HG03457 (cell line): ENCODE results near the gene SMO.
A peak's percentile ranks its signal among the peaks of the same experiment; 100 is the strongest.
"Not testable (repeated sequence)": the region's sequence is repeated elsewhere in the genome, so short reads cannot be mapped to it uniquely, and the experiment has no call there.

Experiments used
- ATAC-seq: cut with Tn5 transposase; IDR thresholded peaks from one replicate; pipeline ENCODE4 v1.9.1; 2021; ENCODE audit warnings: moderate number of reproducible peaks; ENCODE audit not compliant: unreplicated experiment

SMO gene

GRCh38 chr7:129205987-129206785 is 17.8 kb downstream of the SMO start:
- no peak for ATAC-seq

GRCh38 chr7:129208667-129209066 is 20.2 kb downstream of the SMO start:
- no peak for ATAC-seq

DNA sequence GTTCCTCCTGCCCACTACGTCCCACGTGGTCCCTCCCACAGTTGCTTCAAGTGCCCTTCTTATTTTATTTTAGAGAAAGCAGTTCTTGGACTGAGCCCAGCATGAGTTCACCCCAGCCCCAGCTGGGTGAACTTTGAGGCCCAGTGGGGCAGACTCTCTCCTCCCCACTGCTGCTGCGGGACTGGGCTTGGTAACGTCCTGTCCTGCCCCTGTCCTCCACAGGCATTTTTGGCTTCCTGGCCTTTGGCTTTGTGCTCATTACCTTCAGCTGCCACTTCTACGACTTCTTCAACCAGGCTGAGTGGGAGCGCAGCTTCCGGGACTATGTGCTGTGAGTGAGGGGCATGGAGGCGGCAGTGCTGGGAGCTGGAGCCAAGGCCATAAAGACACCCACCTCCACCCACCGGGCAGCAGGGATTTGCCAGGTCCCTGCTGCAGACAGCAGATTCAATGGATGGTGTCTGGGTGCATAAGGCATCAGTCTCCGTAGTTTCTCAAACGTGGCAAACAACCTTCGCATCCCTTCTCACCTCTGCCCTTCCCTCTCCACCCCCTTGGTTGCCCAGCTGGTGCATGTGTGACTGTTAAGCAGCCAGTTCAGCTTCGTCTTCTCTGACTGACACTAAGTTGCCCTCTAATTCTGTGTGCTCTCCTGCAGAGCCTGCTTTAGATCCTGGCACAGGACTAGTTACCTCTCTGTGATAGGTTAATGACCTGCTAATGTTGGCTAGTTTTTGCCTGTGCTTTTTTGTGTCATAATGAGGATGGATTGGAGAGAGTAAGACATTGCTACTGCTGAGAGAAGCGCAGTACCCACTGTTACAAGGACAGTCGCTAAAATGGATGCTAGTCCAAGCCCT is 20.9 kb downstream of the SMO start:
- ATAC-seq = no peak

- no peak for ATAC-seq
Observed at GRCh38 chr7:129210256-129210988, 22.0 kb downstream of the SMO start.

GRCh38 chr7:129210989-129211312 is 22.5 kb downstream of the SMO start:
- ATAC-seq = no peak

DNA sequence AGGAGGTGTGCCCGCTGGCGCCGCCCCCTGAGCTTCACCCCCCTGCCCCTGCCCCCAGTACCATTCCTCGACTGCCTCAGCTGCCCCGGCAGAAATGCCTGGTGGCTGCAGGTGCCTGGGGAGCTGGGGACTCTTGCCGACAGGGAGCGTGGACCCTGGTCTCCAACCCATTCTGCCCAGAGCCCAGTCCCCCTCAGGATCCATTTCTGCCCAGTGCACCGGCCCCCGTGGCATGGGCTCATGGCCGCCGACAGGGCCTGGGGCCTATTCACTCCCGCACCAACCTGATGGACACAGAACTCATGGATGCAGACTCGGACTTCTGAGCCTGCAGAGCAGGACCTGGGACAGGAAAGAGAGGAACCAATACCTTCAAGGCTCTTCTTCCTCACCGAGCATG is 23.7 kb downstream of the SMO start:
- ATAC-seq = no peak

- ATAC-seq = no peak
Observed at GRCh38 chr7:129212596-129212995, 24.2 kb downstream of the SMO start.

GRCh38 chr7:129213828-129214227 is 25.4 kb downstream of the SMO start:
- ATAC-seq = no peak

- ATAC-seq = not testable (repeated sequence)
Observed at GRCh38 chr7:129215691-129216090, 27.3 kb downstream of the SMO start.

DNA sequence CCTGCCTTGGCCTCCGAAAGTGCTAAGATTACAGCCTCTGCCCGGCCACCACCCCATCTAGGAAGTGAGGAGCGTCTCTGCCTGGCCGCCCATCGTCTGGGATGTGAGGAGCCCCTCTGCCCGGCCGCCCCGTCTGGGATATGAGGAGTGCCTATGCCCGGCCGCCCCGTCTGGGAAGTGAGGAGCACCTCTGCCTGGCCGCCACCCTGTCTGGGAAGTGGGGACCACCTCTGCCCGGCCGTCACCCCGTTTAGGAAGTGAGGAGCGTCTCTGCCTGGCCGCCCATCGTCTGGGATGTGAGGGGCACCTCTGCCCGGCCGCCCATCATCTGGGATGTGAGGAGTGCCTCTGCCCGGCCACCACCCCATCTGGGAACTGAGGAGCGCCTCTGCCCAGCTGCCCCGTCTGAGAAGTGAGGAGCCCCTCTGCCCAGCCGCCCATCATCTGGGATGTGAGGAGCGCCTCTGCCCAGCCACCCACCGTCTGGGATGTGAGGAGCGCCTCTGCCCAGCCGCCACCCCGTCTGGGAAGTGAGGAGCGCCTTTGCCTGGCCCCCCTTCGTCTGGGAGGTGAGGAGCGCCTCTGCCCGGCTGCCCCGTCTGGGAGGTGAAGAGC is 27.8 kb downstream of the SMO start:
- ATAC-seq = not testable (repeated sequence)

GRCh38 chr7:129216821-129217416 is 28.5 kb downstream of the SMO start:
- ATAC-seq = not testable (repeated sequence)

GRCh38 chr7:129218514-129219062 is 30.2 kb downstream of the SMO start:
- ATAC-seq = no peak

DNA sequence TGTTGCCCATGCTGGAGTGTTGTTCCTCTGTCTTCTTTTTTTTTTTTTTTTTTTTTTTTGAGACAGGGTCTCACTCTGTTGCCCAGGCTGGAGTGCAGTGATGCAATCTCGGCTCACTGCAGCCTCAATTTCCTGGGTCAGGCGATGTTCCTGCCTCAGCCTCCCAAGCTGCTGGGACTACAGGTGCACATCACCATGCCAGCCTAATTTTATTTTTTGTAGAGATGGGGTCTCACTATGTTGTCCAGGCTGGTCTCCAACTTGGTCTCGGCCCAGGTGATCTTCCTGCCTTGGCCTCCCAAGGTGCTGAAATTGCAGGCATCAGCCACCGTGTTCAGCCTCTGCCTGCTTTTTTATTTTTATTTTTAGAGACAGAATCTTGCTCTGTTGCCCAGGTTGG is 30.7 kb downstream of the SMO start:
- ATAC-seq = not testable (repeated sequence)

DNA sequence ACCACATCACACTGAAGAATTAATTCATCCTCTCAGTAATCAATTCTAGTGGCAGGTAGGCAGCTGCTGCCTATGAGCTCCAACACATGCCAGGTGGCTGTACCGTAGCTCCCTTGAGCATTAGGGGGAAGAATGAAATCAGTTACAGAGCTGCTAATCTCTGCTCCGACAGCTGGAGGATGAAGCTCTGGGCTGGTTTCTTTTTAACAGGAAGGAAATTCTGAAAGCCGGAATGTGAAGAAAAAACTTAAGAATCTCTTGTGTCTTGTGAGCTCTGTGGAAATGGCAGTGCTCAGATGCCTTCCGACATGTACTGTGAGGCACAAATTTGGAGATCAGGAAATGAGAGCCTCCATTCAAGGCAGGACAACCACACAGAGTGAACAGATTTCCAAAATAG is 33.6 kb downstream of the SMO start:
- ATAC-seq = no peak

- ATAC-seq = peak; percentile 79
Observed at GRCh38 chr7:129224251-129225205, 36.1 kb downstream of the SMO start, which contains the start of gene AHCYL2. Gene AHCYL2, plus strand, starts transcription at chr7:129225030.

DNA sequence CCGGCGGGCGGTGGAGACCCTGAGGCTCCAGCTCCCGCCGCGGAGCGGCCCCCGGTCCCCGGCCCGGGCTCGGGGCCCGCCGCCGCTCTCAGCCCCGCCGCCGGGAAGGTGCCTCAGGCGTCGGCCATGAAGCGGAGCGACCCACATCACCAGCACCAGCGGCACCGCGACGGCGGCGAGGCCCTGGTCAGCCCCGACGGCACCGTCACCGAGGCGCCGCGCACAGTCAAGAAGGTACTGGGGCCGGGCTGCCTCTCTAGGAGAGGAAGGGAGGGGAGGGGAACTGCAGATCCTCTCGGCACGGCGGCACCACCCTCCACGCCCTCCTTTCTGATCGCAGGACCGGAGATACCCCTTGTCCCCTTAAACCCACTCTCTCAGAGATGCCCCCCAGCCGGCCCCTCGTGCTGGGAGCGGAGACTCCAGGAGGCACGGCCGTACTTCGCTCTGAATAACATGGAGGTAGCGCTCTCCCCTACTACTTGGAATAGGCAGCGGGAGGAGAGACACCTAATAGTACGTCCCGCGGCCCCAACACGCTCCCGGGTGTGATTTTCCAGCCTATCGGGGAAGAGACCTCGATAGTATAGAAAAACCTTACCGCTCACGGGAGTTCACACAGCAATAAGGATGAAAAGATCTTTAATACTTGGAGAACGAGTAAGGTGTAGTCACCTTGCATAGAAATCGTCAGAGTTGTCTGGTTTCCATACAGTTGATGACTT is 36.9 kb downstream of the SMO start:
- peak; percentile 33 for ATAC-seq

DNA sequence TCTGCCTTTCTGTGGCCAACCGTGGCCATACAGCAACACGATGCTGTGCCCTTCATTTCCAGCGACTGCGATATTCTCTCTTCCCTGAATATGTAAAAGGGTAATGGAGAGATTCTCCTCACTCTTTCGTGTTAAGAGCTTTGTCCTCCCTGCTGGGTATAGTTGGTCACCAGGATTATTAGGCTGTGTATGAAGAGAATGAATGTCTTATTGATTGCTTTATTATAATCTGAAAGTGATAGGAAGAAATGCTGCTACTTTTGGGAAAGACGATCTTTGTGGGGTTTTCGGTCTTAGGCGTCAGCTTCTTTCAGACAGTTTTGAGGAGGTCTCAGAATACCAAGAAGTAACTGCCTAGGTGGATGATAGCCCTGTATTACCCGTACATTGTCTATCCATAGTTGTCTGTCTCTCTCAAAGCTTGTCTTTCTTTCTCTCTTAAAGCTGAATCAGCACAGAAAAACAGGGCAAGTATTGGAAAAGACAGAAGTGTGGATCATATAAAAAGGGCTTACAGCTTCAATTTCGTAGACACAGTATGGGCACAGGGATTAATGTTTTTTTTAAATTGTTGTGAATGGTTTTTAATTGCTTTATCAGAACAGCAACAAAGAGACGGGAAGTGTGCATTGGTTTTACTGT is 37.6 kb downstream of the SMO start:
- no peak for ATAC-seq
